Psoas muscle (tissue), 8 donors: ENCODE results near the gene GALNT14. TPM values are rescaled to one million over a fixed set of nuclear protein-coding genes. Genes with fewer than 3 reads are reported as not detected.

Source experiments
- ATAC-seq, 4 donors: fragments of 200-7000 bp; cut with Tn5 transposase; one replicate each; pipeline ENCODE4 v1.9.1; 2020; ENCODE audit warnings: moderate library complexity in 3 of 4, mild to moderate bottlenecking in 2 of 4
- DNase-seq, 2 donors: peaks; one replicate each; pipeline ENCODE4 v3.0.0-alpha.2; 2020
- H3K27ac ChIP-seq: fragments of 200-600 bp; one replicate; pipeline ENCODE4 v1.8.0; 2022
- H3K27me3 ChIP-seq, 3 donors: fragments of 200-600 bp in 1 of 3; one replicate each; pipeline versions ENCODE4 v1.6.1 to v1.8.0; 2013 to 2022; ENCODE audit warnings: low read length in 2 of 3, mild to moderate bottlenecking in 2 of 3, moderate library complexity in 1 of 3; ENCODE audit not compliant: insufficient read depth in 3 of 3
- H3K36me3 ChIP-seq, 2 donors: fragments of 200-600 bp in 1 of 2; one replicate each; pipeline versions ENCODE4 v1.6.1 to v1.8.0; 2013 to 2022; ENCODE audit warnings: low read depth in 1 of 2, mild to moderate bottlenecking in 1 of 2, moderate library complexity in 1 of 2; ENCODE audit not compliant: insufficient read depth in 1 of 2
- H3K4me1 ChIP-seq: fragments of 200-600 bp; one replicate; pipeline ENCODE4 v1.8.0; 2022
- H3K4me3 ChIP-seq: fragments of 200-600 bp; one replicate; pipeline ENCODE4 v1.8.0; 2022; ENCODE audit warnings: mild to moderate bottlenecking
- H3K9me3 ChIP-seq: fragments of 200-600 bp; one replicate; pipeline ENCODE4 v1.8.0; 2022
- CTCF ChIP-seq: fragments of 200-600 bp; IDR thresholded peaks from one replicate; pipeline ENCODE4 v1.8.0; 2022; ENCODE audit warnings: antibody characterized with exemption
- WGBS, 3 donors: extraction: QIAGEN DNeasy Blood & Tissue Kit; methylation state at CpG; one replicate each; pipeline versions ENCODE4 v1.1.6 to v1.1.7; 2013; 5-methylcytosine and 5-hydroxymethylcytosine counted together
- intact Hi-C, 2 donors: fragments of 100-400 bp; cut with DNase I; formaldehyde crosslinking; loops; one replicate each; pipeline versions ENCODE4 v1.11.0 to v1.14.2; 2022
- polyA plus RNA-seq, 3 donors: library from polyadenylated mRNA; stranded (reverse); fragments of 200-250 nt; gene quantifications; one replicate each; pipeline ENCODE4 v1.2.3, GENCODE V29; 2013
- total RNA-seq, 4 donors: library from RNA; stranded (reverse); fragmentation: NEBNext Ultra II Directional in 2 of 4; extraction: Animal tissue kit (Norgen Biotek cat#: 25700) in 2 of 4; gene quantifications; one replicate each; pipeline versions ENCODE4 v1.2.1 to v1.2.4, GENCODE V29; 2021 to 2023
- donor health status: healthy with polysubstance abuse.
- donor health status: DM: no; HTN: no; CAD: no; lungs with moderate emphysema.
- donor health status: Bipolar disorder and iron deficiency.
- donor health status: healthy.
- donor health status: DM: yes; HTN: yes; CAD: no.
- donor health status: DM: no; HTN: no; CAD: no.
- donor health status: DM: no; HTN: no; CAD: no.
- donor health status: DM: yes; HTN: yes; CAD: no.

GALNT14 gene
- total and polyA plus RNA-seq, 7 donors = 0.13 to 0.54 (median 0.24) TPM; not detected in 1

GRCh38 chr2:30963184-30963583 is 175.1 kb downstream of the GALNT14 start:
- no peaks in the 10 kb centered on the region for H3K9me3 ChIP-seq
- no peaks in the 10 kb centered on the region for H3K4me1 ChIP-seq
- no peak for TF ChIP-seq CTCF
- H3K36me3 ChIP-seq = no peaks in the 10 kb centered on the region
- no peak overlapping the region for H3K27ac ChIP-seq
- no peak overlapping the region for H3K4me3 ChIP-seq
- peaks cover 0 to 3% (median 0%) of the 10 kb centered on the region in 3 donors for H3K27me3 ChIP-seq
- 39 to 64% (median 44%) methylated on average over 7 of the region's 7 CpGs for WGBS, 3 donors
- no peak for ATAC-seq
- intact Hi-C loops = no loop called here
- DNase-seq = no peak

- Histone ChIP-seq H3K27me3 (no peaks in the 10 kb centered on the region), H3K9me3 (no peaks in the 10 kb centered on the region), H3K27ac (no peak overlapping the region), H3K4me1 (no peaks in the 10 kb centered on the region), H3K36me3 (no peaks in the 10 kb centered on the region), H3K4me3 (no peak overlapping the region)
- intact Hi-C loops = no loop called here
- WGBS, 3 donors = 89 to 90% (median 90%) methylated on average over 10 of the region's 10 CpGs
- ATAC-seq = no peak
- TF ChIP-seq CTCF = no peak
- DNase-seq = no peak
Observed at GRCh38 chr2:30960213-30960612, 178.0 kb downstream of the GALNT14 start.

DNA sequence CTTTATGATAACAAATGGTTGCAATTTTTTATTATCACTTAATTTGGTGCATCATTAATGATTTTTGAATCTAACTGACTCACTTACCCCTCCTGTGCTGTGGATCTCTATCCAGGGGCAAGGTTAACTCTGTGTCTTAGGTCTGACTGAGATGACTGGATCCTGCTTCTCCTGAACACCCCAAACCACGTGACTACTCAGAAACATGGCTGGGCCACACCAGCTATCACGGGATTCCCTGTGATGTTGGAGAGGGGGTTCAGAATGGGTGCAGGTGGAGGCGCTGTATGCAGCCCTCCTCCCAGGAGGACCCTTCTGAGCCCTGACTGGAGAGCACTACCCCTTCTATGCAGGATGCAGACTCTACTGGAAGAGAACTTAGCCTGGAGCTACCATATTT is 178.6 kb downstream of the GALNT14 start:
- H3K9me3 ChIP-seq = no peaks in the 10 kb centered on the region
- no peaks in the 10 kb centered on the region for H3K36me3 ChIP-seq
- WGBS, 3 donors = 83 to 96% (median 89%) methylated on average over 3 of the region's 3 CpGs
- H3K27ac ChIP-seq = no peak overlapping the region
- no peaks in the 10 kb centered on the region for H3K4me1 ChIP-seq
- no peak for ATAC-seq
- no peak for DNase-seq
- no peaks in the 10 kb centered on the region for H3K27me3 ChIP-seq
- intact Hi-C loops = no loop called here
- no peak for TF ChIP-seq CTCF
- H3K4me3 ChIP-seq = no peak overlapping the region

- no peak for TF ChIP-seq CTCF
- DNase-seq = no peak
- no peak overlapping the region for H3K4me3 ChIP-seq
- H3K27ac ChIP-seq = no peak overlapping the region
- H3K9me3 ChIP-seq = no peaks in the 10 kb centered on the region
- ATAC-seq = no peak
- H3K4me1 ChIP-seq = no peaks in the 10 kb centered on the region
- no peaks in the 10 kb centered on the region for H3K36me3 ChIP-seq
- H3K27me3 ChIP-seq = no peaks in the 10 kb centered on the region
- intact Hi-C loops = no loop called here
- WGBS, 3 donors = 48 to 67% (median 58%) methylated on average over 4 of the region's 4 CpGs
Observed at GRCh38 chr2:30958918-30959265, 179.3 kb downstream of the GALNT14 start.

GRCh38 chr2:30958193-30958917 is 179.9 kb downstream of the GALNT14 start:
- WGBS, 3 donors = 82 to 87% (median 86%) methylated on average over 15 of the region's 15 CpGs
- H3K27me3 ChIP-seq = no peaks in the 10 kb centered on the region
- intact Hi-C loops = no loop called here
- TF ChIP-seq CTCF = no peak
- H3K4me3 ChIP-seq = no peak overlapping the region
- no peaks in the 10 kb centered on the region for H3K9me3 ChIP-seq
- ATAC-seq (no peak), DNase-seq (no peak)
- no peak overlapping the region for H3K27ac ChIP-seq
- no peaks in the 10 kb centered on the region for H3K36me3 ChIP-seq
- H3K4me1 ChIP-seq = no peaks in the 10 kb centered on the region
